HG02870 (cell line): ENCODE measurements around the gene KCNQ1.

Experiments used
- ATAC-seq: cut with Tn5 transposase; IDR thresholded peaks from one replicate; pipeline ENCODE4 v1.9.1; 2021; ENCODE audit warnings: mild to moderate bottlenecking, moderate library complexity; ENCODE audit not compliant: unreplicated experiment

Gene KCNQ1

DNA sequence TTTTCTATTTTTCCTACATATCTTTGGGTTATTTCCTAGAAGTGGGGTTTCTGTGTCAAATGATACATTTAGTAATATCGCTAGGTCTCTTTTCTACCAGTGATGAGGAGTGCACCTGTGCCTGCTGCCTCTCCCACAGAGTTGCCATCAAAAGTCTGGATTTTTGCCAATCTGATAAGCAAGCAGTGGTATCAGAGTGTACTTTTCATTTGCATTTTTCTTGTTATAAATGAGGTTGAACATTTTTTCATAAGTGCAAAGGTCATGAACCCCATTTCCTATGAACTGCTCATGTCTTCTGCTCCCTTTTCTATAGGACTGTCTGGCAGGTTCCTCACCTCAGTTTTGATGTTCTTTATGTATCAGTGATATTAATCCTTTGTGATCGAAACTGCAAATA, 2.2 kb upstream of the KCNQ1 start:
- ATAC-seq = no peak

DNA sequence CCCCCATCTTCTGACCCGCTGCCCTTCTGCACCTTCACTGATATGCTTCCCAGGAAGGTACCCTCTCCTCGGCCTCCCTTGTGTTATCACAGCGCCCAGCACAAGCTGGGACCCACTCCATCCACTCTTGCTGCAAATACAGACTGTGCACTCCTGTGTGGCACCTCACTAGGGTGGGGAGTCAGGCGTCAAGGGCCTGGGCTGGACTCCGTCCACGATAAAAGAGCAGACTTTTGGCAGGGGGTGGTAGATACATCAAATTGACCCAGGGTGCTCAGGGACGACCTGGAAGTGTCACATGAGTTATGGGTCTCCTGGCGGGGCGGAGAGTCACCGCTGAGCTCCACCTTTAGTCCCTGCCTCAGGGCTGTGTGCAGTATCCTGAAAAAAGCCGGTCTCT, 1.4 kb upstream of the KCNQ1 start:
- no peak for ATAC-seq

DNA sequence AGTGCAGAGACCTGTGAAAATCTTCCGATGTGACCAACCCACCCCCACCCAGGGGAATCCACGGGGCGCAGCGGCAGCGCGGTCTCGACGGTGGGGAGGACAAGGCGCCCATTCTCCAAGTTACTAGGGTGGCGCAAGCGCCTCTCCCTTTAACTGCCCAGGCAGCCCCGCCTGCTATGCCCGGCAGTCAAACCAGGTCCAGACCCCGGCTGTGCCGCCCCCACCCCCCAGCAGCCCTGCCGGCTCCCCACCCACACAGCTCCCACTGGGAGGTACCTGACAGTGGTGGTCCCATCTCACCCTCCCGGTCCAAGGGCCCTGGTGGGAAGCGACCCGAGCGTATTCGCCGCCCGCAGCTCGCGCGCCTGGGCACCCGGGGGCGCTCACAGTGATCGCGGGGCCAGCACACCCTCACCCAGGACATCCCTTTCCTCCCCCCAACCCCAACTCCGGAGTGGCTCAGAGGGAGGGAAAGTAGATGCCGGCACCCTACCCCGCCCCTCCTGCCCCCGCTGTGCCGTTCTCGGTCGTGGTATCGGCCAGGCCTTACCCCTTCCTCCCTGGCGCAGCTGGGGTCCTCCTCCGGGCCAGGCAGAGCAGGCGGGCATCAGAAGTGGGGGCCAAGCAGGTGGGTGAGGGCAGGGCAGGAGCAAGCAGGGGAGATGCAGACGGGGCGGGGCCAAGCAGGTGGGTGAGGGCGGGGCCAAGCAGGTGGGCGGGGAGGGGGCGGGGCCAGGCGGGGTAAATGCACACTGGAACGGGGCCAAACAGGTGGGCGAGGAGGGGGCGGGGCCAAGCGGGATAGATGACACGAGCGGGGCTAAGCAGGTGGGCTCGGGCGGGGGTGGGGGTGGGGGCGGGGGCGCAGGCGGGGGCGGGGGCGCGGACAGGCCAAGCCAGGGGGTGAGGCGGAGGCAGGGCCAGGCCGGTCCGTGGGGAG, 657 bp upstream of the KCNQ1 start, which contains the start of gene TRPM5:
Gene TRPM5 (minus strand): TSS at position 634 of the 940 bp plus-strand sequence. CDS start 21,478 bp downstream, outside the sequence.
- ATAC-seq = no peak

DNA sequence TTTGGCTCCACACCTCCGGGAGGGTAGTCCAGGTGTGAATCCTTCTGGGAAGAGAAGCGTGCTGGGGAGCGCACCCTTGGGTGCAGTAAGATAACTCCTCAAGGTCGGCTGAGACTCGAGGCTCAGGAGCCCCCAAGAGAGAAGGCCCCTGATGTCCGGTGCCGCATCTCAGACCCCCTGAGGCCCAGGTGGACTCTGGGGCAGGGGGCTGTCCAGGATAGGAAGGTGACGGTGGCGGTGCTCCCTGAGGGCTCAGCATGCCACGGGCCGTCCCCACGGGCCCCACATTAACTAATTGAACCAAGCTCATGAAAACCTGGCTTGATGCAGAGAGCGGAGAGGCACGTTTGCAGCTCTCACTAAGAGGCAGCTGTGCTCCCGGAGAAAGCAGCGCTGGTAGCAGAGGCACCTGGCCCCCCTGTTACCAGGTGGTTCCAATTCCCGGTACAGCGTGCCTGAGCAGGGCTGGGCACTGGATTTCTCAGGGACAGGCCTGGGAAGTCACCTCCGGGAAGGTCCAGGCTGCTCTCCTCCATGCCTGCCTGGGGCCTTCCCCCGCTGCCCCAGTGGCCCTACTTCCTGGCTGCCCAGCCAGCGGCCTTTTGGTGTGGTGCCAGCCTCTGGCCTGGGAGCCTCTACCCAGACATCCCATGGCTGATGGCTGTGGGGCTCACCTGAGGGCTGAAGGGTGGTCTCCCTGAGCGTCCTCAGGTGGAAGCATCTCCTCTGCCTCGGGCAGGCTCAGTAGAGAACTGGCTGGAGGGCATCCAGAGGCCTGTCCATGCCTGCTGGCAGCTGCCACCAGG, 1.1 kb downstream of the KCNQ1 start:
- ATAC-seq = no peak

DNA sequence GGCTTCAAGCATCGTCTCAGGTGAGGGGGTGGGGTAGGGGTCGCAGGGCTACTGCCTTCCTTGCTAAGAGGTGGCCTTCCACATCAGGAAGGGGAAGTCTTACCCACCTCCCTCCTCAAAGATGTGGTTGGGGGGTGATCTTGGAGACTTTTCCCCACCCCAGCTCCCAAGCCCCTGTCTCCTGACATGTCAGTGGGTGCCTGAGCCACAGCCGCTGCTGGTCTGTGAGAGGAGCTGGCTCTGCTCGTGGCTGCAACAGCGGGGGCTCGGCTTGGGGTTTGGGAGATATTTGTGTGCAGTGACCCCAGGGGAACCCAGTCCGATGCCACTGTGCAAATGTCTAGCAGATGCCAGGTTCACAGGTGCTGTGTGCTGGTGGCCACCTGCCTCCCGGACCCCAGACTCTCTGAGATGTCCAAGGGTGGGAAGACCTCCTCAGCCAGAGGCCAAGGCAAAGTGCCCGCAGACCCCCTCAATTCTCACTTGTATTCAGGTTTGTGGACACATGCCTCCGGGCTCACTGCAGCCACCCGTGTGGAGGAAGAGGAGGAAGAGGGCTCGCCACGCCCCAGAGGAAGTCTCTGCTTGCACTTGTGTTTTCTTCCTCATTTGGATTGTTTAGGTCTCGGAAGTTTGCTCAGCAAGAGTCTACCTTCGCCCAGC, 1.9 kb downstream of the KCNQ1 start:
- no peak for ATAC-seq

DNA sequence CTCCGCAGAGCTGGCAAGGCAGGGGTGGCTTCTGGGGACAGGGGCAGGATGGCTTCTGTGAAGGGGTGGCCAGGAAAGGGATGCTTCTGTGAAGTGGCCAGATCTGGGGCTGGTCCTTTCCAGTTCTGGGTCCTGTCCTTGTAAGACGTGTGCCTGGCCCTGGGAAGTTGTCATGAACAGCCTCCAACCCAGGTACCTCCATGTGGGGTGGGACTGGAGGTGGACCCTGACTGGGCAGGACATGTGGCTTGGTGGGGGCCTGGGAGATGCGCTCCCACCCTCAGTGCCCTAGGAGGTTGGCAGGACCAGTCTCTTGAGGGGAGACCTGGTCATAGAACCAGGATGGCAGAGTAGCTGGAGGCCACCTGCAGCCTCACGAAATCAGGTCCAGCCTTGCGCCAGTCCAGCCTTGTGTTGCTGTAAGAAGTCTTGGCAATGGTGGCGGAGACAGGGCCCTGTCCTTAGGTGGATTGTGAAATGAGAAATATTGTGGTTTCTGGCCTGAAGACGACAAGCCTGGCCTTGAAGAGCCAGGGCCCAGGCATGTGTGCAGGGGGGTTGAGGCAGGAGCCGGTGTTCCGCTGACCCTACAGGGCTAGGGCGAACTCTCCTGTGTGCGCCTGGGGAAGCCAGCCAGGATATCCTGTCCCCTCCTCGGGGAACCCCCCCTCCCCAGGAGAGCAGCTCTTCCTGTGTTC, 2.6 kb downstream of the KCNQ1 start:
- no peak for ATAC-seq

DNA sequence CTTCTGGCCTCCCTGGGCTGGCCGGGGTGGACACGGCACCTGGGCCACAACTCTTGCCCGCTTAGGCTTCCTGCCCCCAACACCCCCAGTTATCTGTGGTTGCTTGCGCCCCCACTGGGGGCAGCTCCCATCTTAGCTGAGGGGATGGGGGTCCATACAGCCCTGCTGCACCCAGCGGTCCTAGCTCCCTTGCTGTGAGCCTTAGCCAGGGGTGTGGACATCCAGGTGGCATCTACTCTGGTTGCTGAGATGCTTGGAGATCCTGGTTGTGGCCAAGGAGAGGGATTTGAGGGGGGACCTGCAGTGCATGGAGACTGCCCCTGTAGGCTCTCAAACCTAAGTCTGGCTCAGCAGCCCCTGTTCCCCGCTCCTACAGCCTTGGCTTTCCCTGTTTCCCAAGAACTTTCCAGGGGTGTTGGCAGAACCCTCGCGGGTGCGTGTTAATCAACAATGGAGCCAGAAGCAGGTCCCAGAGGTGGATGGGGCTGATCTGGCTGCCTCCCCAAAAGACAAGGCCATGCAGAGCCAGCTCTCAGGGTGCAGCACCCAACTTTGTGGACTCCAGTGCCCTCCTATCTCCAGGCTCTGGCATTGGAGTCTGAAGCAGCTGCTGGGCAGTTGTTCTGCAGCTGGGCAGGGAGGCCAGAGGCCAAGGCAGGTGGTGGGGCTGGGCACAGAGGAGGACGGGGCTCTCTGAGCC, 3.3 kb downstream of the KCNQ1 start:
- ATAC-seq = no peak

DNA sequence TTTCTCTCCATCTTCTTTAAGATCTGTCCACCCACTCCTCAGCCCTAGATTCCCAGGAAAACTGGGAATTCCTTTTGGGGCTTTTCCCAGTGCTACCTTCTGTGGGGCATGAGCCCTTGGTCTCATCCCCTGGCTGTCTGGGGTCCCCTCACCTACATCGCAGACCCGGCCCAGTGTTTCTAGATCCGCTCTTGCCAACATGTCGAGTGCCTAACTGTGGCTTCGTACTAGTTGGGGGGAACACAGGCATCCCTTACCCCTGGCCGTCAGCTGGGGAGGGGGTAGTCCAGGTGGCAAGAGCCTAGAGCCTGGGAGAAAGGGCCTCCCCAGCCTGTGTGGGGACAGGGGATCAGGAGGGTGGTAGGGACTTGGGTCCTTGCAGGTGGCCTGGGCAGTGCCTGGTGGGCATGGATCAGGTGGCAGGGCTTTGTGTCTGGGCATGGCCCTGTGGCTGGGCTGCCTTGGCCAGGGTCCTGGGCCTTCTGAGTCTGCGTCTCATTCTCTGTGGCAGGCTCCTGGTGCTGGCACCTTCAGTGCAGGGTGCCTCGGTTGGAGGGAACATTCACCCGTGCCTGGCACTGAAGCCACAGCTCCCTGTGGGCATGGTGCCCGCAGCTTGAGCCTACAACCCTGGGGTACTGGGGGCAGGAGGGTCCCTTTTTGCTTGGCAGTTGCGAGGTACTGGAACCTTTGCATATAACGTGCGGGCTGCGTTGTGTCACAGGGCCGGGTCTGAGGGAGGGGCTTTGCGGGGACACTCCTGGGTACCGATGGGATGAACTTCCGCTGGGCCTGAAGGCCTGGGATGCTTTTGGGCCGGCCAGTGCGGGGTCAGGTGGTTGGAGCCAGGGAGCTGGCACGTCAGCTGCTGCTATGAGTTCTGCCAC, 4.1 kb downstream of the KCNQ1 start:
- ATAC-seq = no peak

DNA sequence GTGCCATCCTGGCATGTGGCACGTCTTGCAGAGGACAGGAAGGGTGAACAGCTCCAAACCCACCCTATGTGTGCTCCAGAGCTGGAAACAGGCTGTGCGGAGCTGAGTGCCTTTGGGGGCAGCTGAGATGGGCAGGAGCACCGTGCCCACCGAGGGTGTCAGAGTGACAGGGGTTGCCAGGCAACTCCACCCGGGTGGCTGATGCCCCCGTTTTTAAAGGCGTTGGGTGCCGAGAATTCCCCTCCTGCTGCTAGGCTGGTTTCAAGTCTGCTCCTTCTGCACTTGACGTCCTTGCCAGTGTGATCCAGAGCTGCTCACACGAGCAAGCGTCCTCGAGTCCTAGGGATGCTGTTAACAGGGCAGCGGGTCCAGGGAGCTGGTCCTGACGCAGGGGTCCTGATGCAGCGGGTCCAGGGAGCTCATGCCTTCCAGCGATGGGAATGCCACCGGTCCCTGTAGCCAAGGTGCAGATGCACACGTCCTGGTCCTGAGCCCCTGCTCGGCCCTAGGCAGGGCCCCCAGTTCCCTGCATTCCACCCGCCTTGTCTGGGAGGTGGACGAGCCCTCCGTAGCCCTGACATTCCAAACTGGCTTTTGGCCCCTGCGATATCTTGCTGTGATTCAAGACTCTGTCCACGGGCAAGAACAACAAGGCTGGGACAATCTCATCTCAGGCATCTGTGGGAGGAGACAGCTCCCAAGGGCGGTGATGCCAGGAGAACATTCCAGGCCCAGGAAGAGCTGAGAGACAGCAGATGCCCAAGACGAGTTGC, 4.9 kb downstream of the KCNQ1 start:
- no peak for ATAC-seq

DNA sequence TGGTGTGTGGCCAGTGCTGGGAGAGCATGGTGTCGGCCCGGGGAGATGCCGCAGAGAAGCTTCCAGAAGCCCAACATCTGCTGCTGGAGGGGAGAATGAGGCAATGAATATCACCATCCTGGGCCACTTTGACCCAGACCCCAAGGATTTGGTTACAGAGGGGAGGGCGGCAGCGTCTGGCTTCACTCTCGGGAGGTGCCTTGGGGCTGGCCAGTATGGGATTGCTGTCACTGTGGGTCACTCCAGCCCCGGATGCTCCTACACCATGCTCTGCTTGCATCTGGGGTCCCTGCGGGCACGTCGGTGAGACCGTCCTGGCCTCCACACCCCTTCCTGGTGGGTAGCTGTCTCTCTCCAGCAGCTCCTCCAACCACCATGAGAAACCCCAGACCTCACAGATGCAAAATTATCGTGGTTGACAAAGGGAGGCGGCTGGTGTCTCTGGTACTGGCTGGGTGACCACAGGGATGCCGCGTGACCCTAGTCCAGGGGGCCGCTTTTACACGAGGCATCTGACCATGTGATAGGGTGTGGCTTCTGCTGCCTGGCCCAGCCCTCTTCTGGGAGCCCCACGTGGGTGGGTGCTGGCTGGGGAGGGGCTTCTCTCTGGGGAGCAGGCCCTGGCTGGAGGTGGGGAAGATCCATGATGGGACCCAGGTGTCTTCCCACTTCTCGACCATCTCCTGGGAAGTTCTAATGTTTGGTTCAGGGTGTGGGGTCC, 5.7 kb downstream of the KCNQ1 start:
- no peak for ATAC-seq

DNA sequence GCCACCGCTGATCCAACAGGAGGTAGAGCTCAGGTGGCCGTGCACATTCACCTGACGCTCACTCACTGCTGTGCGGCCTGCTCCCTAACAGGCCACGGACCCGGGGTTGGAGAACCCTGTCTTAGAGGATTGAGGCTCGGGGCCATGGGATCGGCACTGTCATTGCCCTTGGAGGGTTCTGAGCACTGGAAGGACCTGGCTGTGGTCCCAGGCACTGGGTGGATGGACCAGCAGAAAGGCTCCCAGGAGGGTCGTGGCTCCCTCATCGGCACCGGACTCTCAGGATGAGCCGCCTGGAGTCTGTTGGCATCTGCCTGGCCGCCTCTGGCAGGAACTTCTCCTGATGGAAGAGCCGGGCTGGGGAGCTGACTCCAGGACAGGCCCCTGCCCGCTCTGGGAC, 6.5 kb downstream of the KCNQ1 start:
- ATAC-seq = no peak

DNA sequence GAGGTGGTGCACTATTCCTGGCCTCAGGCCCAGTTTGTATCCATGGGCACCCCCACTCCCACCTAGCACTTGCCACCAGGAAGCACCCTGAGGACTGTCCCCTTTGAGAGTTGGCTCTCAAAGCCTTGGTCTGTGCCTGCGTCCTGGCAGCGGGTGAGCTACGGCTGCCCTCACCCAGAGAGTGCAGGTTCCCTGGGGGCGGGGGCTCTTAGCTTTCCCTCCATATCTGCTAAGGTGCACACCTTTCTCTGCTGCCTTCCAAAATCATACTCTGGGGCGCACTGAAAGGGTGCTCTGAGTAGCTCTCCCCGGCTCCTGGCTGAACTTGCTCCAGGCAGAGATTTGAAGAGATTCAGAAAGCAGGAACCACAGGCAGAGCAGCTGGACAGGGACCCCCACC, 7.1 kb downstream of the KCNQ1 start:
- no peak for ATAC-seq

DNA sequence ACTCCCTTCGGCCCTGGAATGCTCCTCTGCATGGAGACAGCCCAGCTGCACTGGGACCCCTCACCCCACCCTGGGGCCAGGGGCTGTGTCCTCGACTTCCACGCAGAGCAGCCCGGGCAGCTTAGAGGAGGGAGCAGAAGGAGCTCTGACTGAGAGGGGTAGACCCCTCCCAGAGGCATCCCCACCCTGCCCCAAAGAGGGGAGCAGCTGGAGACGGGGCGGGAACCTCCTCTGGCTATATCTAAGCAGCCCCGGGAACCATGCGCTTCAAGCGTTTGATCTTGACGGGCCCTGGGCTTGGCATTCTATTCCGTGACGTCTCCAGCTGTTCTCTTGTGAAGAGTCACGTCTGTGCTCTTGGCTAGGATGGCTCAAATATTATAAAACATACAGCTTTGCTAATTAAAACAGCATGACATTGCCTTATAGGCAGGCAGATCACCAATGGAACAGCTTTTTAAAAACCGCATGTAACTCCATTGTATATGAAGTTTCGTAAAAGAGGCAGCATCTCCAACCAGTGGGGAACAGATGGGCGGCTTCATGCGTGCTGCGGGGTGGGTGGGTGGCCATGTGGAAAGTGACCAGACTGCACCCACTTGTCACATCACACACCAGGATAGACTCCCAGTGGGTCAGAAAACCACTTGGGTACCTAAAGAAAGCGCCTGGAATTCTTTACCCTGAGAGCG, 7.7 kb downstream of the KCNQ1 start:
- no peak for ATAC-seq

DNA sequence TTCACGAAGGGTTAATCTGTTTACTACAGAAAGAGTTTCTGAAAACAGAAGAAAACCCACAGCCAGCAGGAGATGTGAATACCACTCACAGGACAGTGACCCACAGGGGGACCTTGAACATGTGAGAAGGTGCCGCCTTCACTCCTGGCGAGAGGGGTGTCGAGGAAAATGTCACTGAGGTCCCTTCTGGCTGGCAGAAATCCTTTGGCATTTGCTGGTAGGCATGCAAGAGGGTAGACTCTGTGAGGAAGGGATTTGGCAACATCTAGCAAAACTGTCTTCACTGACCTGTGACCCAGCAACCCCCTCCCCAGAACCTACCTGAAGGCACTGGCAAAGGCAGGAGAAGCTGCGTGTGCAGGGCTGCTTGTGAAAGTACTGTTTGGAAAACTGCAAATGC, 8.6 kb downstream of the KCNQ1 start:
- no peak for ATAC-seq

DNA sequence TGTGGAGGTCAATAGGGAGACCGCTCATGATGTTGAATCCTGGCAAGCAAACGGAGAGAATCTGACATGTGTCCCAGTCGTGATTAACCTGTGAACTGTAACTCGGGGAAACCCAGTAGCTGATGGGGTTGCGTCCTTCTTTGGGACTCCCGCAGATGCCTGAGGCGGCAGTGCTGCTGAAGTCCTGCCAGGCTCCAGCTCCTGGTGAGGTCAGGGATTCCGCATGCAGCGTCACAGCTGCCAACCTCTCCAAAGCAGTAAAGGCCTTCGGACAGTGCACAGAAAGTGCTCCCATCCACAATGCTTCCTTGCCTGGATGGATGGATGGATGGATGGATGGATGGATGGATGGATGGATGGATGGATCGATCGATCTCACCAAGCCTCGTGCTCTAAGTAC, 13.5 kb downstream of the KCNQ1 start:
- ATAC-seq = no peak

DNA sequence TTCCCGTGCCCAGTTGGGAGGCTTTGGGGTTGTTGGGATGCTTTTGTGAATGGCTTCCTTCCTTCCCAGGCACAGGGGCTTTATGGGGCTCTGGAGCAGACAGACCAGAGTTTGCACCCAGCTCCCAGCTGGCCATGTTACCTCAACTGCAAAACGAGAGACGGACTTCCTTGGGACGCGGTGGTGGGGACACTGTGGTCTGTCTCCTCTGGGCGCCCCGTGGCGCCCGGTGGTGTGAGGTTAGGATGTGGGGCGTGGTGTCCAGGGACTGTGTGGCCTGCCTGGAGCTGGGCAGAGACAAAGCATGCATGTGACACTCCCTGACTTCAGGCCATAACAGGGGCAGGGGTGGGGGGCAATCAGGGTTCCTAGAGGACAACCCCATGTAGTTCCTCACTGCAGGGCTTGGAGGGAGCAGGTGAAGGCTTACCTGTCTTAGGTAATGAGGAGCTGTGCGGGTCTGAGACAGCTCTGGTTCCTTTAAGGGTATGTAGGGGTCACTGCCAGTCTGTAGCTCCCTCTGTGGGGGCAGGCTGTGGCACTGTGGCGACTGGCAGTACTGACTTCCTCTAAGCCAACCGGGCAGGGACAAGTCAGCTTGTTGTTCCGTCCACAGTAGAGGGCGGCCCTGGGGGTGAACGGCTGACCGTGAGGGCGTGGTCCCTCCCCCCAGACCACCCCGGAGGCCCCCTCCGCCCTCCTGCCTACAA, 14.4 kb downstream of the KCNQ1 start:
- no peak for ATAC-seq
